Fibroblast of lung (primary cell): ENCODE results near the gene PRR36. TPM values are rescaled to one million over a fixed set of nuclear protein-coding genes. Genes with fewer than 3 reads are reported as not detected.
A peak's percentile ranks its signal among the peaks of the same experiment; 100 is the strongest.

Experiments
- DNase-seq, 2 donors: peaks; one replicate each; pipeline versions ENCODE4 v3.0.0 to v3.0.0-alpha.2; 2010; ENCODE audit warnings: low read depth in 2 of 2
- H2AFZ ChIP-seq: 2 replicates; pipeline ENCODE4 v1.5.1; 2012; ENCODE audit warnings: low read length, control low read depth, inconsistent platforms
- H3K27ac ChIP-seq: 2 replicates; pipeline ENCODE4 v1.5.1; 2011; ENCODE audit warnings: low read length, control low read depth; ENCODE audit not compliant: insufficient read depth
- H3K27me3 ChIP-seq: 2 replicates; pipeline ENCODE4 v1.5.1; 2011; ENCODE audit warnings: mild to moderate bottlenecking, low read length; ENCODE audit not compliant: control insufficient read depth, insufficient read depth
- H3K36me3 ChIP-seq: 2 replicates; pipeline ENCODE4 v1.5.1; 2011; ENCODE audit warnings: low read length; ENCODE audit not compliant: control insufficient read depth, insufficient read depth
- H3K4me1 ChIP-seq: 2 replicates; pipeline ENCODE4 v1.5.1; 2011; ENCODE audit warnings: low read length; ENCODE audit not compliant: control insufficient read depth, insufficient read depth; ENCODE audit errors: extremely low read depth
- H3K4me2 ChIP-seq: 2 replicates; pipeline ENCODE4 v1.5.1; 2011; ENCODE audit warnings: low read length, control low read depth; ENCODE audit not compliant: insufficient read depth; ENCODE audit errors: extremely low read depth
- H3K4me3 ChIP-seq, 4 experiments: fragments of 200-600 bp in 1 of 4; sonication (generic) in 1 of 4; replicated peaks in 1 of 4; 2 replicates each; pipeline ENCODE4 v1.5.1; 2011 to 2016; ENCODE audit warnings: low read length in 4 of 4, low read depth in 3 of 4, mild to moderate bottlenecking in 3 of 4, control low read depth in 2 of 4, inconsistent platforms in 1 of 4, mixed read lengths in 1 of 4; ENCODE audit not compliant: insufficient read depth in 1 of 4; ENCODE audit errors: control extremely low read depth in 1 of 4
- H3K79me2 ChIP-seq: 2 replicates; pipeline ENCODE4 v1.5.1; 2012; ENCODE audit warnings: mild to moderate bottlenecking, low read length, inconsistent platforms; ENCODE audit not compliant: control insufficient read depth, insufficient read depth
- H3K9ac ChIP-seq: 2 replicates; pipeline ENCODE4 v1.5.1; 2011; ENCODE audit warnings: mild to moderate bottlenecking, low read length, control low read depth; ENCODE audit not compliant: insufficient read depth
- H3K9me3 ChIP-seq: 2 replicates; pipeline ENCODE4 v1.5.1; 2012; ENCODE audit warnings: low read depth, low read length; ENCODE audit not compliant: control insufficient read depth, insufficient read depth
- H4K20me1 ChIP-seq: 2 replicates; pipeline ENCODE4 v1.5.1; 2011; ENCODE audit warnings: low read length; ENCODE audit not compliant: control insufficient read depth, insufficient read depth; ENCODE audit errors: extremely low read depth
- EZH2 ChIP-seq: IDR thresholded peaks from 2 replicates; pipeline ENCODE4 v1.5.1; 2012; ENCODE audit warnings: low read length, control low read depth, mild to moderate bottlenecking; ENCODE audit errors: missing control alignments
- polyA plus RNA-seq, 2 donors: library from polyadenylated mRNA; depleted of rRNA in 1 of 2; stranded (reverse) in 1 of 2; unstranded in 1 of 2; fragments of >200 nt; gene quantifications; 2 replicates each; pipeline ENCODE4 v1.2.1, GENCODE V29; 2011 to 2012; ENCODE audit warnings: missing spikeins in 1 of 2
- total RNA-seq: library from RNA; depleted of rRNA; stranded (reverse); fragments of >200 nt; gene quantifications from 2 replicates; pipeline ENCODE4 v1.2.1, GENCODE V29; 2014
- TF ChIP-seq, protein P1 (sequence below), 2 donors: IDR thresholded peaks in 1 of 2; conservative IDR thresholded peaks in 1 of 2; 1 replicate in 1 of 2; 2 replicates in 1 of 2; pipeline ENCODE4 v1.5.1; 2011 to 2012; ENCODE audit warnings: low read length in 2 of 2, control low read depth in 1 of 2, inconsistent platforms in 1 of 2, low read depth in 1 of 2, mild to moderate bottlenecking in 1 of 2

PRR36 gene
- total and polyA plus RNA-seq, 2 donors (not counting 1 experiment from before 2014, with no cell fraction given): under 0.01 TPM; not detected in 1

DNA sequence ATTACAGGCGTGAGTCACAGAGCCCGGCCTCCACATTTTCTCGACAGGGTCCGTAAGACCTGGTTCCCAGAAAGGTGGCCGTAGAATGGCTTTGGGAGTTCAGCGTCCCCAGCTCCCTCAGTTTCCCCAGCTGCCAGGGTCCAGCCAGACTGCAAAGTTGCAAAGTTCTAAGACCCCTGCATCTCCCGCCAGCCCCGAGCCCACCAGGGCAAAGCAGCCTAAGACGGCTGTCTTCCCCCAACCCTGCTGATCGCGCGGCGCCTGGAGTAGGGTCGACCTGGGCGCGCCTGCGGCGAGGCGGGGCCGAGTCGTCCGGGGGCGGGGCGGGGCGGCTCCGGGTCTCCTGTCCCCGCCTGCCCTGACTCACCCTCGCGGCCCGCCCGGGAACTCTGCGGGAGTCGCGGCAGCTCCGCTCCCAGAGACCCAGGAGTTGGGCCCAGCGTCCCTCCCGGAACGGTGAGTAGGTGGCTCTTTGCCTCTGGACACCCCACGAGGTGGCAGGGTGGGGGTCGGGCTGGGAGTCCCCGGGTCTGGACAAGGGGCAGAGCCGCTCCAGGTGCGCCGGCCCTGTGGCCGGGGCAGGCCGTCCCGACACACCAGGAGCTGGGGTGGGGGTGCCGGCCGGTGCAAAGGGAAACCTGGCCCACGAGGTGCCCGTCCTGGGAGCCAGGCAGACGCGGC is 14.1 kb upstream of the PRR36 start, which contains the start of gene LRRC8E:
Gene LRRC8E (plus strand): TSS at position 366 of the 681 bp plus-strand sequence. CDS start 7,094 bp downstream, outside the sequence.
- Histone ChIP-seq H2AFZ (peak within 1 kb of the TSS; percentile 67), H3K79me2 (no peaks in the 10 kb centered on the region), H3K9me3 (no peaks in the 10 kb centered on the region), H3K4me2 (peak within 1 kb of the TSS; percentile 87), H3K27ac (peak within 1 kb of the TSS; percentile 51), H3K27me3 (no peaks in the 10 kb centered on the region), H3K4me3 (peak within 1 kb of the TSS; percentile 44 to 79 (median 56)), H3K4me1 (no peaks in the 10 kb centered on the region), H4K20me1 (no peaks in the 10 kb centered on the region), H3K36me3 (no peaks in the 10 kb centered on the region), H3K9ac (peak within 1 kb of the TSS; percentile 80)
- TF ChIP-seq, protein P1, sequence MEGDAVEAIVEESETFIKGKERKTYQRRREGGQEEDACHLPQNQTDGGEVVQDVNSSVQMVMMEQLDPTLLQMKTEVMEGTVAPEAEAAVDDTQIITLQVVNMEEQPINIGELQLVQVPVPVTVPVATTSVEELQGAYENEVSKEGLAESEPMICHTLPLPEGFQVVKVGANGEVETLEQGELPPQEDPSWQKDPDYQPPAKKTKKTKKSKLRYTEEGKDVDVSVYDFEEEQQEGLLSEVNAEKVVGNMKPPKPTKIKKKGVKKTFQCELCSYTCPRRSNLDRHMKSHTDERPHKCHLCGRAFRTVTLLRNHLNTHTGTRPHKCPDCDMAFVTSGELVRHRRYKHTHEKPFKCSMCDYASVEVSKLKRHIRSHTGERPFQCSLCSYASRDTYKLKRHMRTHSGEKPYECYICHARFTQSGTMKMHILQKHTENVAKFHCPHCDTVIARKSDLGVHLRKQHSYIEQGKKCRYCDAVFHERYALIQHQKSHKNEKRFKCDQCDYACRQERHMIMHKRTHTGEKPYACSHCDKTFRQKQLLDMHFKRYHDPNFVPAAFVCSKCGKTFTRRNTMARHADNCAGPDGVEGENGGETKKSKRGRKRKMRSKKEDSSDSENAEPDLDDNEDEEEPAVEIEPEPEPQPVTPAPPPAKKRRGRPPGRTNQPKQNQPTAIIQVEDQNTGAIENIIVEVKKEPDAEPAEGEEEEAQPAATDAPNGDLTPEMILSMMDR (conservative IDR thresholded peaks at IDR 0.05 in 1 of 2, IDR thresholded peaks at IDR 0.05 in 1 of 2; ENCODE audit: low read depth in 1 of 2, low read length in 2 of 2): no peak
- TF ChIP-seq EZH2: no peak
- peak; percentile 44 to 72 for DNase-seq

DNA sequence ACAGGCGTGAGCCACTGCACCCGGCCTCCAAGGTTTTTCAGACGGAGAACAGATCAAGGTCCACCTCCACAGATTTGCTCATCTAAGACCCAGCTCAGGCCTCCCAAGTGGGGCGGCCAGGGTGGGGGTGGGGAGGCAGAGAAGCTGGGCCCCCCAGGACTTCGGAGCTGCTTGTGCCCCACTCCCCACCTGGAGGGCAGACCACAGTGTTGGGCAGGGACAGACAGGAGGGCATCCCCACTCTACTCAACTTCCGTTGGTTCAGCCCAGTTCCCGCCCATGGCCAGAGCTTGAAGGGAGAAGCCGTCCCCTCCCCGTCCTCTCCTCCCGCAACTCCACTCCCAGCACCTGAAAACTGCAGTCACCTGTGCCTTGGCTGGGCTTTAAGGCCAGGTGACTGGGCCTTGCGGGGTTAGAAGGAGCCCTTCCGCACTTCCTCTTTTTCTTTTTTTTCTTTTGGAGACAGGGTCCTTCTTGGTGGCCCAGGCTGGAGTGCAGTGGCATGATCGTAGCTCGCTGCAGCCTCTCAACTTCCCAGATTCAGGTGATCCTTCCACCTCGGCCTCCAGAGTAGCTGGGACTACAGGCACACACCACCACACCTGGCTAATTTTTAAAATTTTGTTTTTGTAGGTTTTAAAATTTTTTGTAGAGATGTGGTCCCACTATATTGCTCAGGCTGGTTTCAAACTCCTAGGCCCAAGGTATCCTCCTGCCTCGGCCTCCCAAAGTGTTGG is 13.4 kb upstream of the PRR36 start:
- DNase-seq: no peak
- no peaks in the 10 kb centered on the region for H3K36me3 ChIP-seq
- H3K27ac ChIP-seq: no peak overlapping the region
- no peak overlapping the region for H2AFZ ChIP-seq
- peak overlapping the region; percentile 87 for H3K4me2 ChIP-seq
- TF ChIP-seq, protein P1 (conservative IDR thresholded peaks at IDR 0.05 in 1 of 2, IDR thresholded peaks at IDR 0.05 in 1 of 2; ENCODE audit: low read depth in 1 of 2, low read length in 2 of 2): no peak
- TF ChIP-seq EZH2: no peak
- H3K9me3 ChIP-seq: no peaks in the 10 kb centered on the region
- no peaks in the 10 kb centered on the region for H4K20me1 ChIP-seq
- H3K4me3 ChIP-seq: no peak overlapping the region
- no peaks in the 10 kb centered on the region for H3K4me1 ChIP-seq
- no peaks in the 10 kb centered on the region for H3K79me2 ChIP-seq
- H3K9ac ChIP-seq: no peak overlapping the region
- no peaks in the 10 kb centered on the region for H3K27me3 ChIP-seq

DNA sequence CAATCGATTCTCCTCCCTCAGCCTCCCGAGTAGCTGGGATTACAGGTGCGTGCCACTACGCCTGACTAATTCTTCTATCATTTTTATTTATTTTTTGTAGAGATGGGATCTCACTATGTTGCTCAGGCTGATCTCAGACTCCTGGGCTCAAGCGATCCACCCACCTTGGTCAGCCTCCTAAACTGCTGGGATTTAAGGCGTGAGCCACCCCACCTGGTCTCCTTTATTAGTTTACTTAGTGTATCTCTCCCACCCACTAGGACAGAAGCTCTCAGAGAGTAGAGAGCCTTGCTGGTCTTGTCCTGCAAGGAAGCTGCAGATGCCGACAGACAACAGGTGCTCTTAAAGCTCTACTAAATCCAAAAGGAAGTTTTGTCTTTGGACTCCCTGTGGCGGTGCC is 11.6 kb upstream of the PRR36 start:
- no peak overlapping the region for H3K4me2 ChIP-seq
- no peak overlapping the region for H3K4me3 ChIP-seq
- H3K9ac ChIP-seq: no peak overlapping the region
- no peaks in the 10 kb centered on the region for H4K20me1 ChIP-seq
- no peak overlapping the region for H2AFZ ChIP-seq
- H3K27me3 ChIP-seq: no peaks in the 10 kb centered on the region
- H3K27ac ChIP-seq: no peak overlapping the region
- no peaks in the 10 kb centered on the region for H3K4me1 ChIP-seq
- H3K36me3 ChIP-seq: no peaks in the 10 kb centered on the region
- DNase-seq: no peak
- H3K9me3 ChIP-seq: no peaks in the 10 kb centered on the region
- no peak for TF ChIP-seq EZH2
- TF ChIP-seq, protein P1 (conservative IDR thresholded peaks at IDR 0.05 in 1 of 2, IDR thresholded peaks at IDR 0.05 in 1 of 2; ENCODE audit: low read depth in 1 of 2, low read length in 2 of 2): no peak
- H3K79me2 ChIP-seq: no peaks in the 10 kb centered on the region
